Astrocyte of the spinal cord (primary cell): ENCODE measurements around the gene ASPHD2.

Experiments
- DNase-seq: peaks from one replicate; pipeline ENCODE4 v3.0.0; 2011; ENCODE audit warnings: low read depth, low spot score
- H3K4me3 ChIP-seq: 2 replicates; pipeline ENCODE4 v1.5.1; 2011; ENCODE audit warnings: low read depth, mild to moderate bottlenecking, low read length, moderate library complexity
- CTCF ChIP-seq: IDR thresholded peaks from 2 replicates; pipeline ENCODE4 v1.5.1; 2012; ENCODE audit warnings: low read depth, mild to moderate bottlenecking, low read length, inconsistent platforms
- in situ Hi-C: cut with HindIII; loops from 2 replicates; pipeline ENCODE4 v1.10.0; 2017; ENCODE audit warnings: low sequenced_read_pairs

ASPHD2 gene

GRCh38 chr22:26430600-26430999, 1.5 kb downstream of the ASPHD2 start:
- H3K4me3 ChIP-seq: no peak overlapping the region
- no peak for TF ChIP-seq CTCF
- no peak for DNase-seq
- in situ Hi-C loops: no loop called here

GRCh38 chr22:26431261-26431995, 2.4 kb downstream of the ASPHD2 start:
- in situ Hi-C loops: no loop called here
- no peak for TF ChIP-seq CTCF
- DNase-seq: no peak
- no peak overlapping the region for H3K4me3 ChIP-seq

- no peak for DNase-seq
- TF ChIP-seq CTCF: no peak
- no peak overlapping the region for H3K4me3 ChIP-seq
- in situ Hi-C loops: no loop called here
Measured at GRCh38 chr22:26432619-26433311, 3.7 kb downstream of the ASPHD2 start.

- no peak for TF ChIP-seq CTCF
- no peak for DNase-seq
- in situ Hi-C loops: no loop called here
- H3K4me3 ChIP-seq: no peak overlapping the region
Measured at GRCh38 chr22:26433805-26434204, 4.7 kb downstream of the ASPHD2 start.

- no peak overlapping the region for H3K4me3 ChIP-seq
- no peak for TF ChIP-seq CTCF
- no peak for DNase-seq
- in situ Hi-C loops: no loop called here
Measured at GRCh38 chr22:26435327-26436093, 6.5 kb downstream of the ASPHD2 start.

- DNase-seq: no peak
- no peak for TF ChIP-seq CTCF
- no peak overlapping the region for H3K4me3 ChIP-seq
- in situ Hi-C loops: no loop called here
Measured at GRCh38 chr22:26436903-26437515, 7.9 kb downstream of the ASPHD2 start.
